ENCODE measurements around the gene ANKS1B.

Gene ANKS1B

GRCh38 chr12:99439399-99439798 lies 545.3 kb downstream of the ANKS1B start:
- no peak overlapping the region for H3K4me3 ChIP-seq (ENCODE audit: low read depth, low read length)
- no peak for TF ChIP-seq CTCF (IDR thresholded peaks at IDR 0.05; ENCODE audit: insufficient read depth, low read depth, low read length, missing control alignments)
- no peak for DNase-seq (ENCODE audit: low read depth)

- H3K4me3 ChIP-seq (ENCODE audit: low read depth, low read length): no peak overlapping the region
- no peak for TF ChIP-seq CTCF (IDR thresholded peaks at IDR 0.05; ENCODE audit: insufficient read depth, low read depth, low read length, missing control alignments)
- DNase-seq (ENCODE audit: low read depth): peak; percentile 82
Measured at GRCh38 chr12:99436584-99436983, 548.2 kb downstream of the ANKS1B start.

- no peak overlapping the region for H3K4me3 ChIP-seq (ENCODE audit: low read depth, low read length)
- TF ChIP-seq CTCF (IDR thresholded peaks at IDR 0.05; ENCODE audit: insufficient read depth, low read depth, low read length, missing control alignments): no peak
- no peak for DNase-seq (ENCODE audit: low read depth)
Measured at GRCh38 chr12:99435095-99435791, 549.5 kb downstream of the ANKS1B start.

- no peak for DNase-seq (ENCODE audit: low read depth)
- TF ChIP-seq CTCF (IDR thresholded peaks at IDR 0.05; ENCODE audit: insufficient read depth, low read depth, low read length, missing control alignments): no peak
Measured at GRCh38 chr12:99433155-99433554, 551.6 kb downstream of the ANKS1B start.

GRCh38 chr12:99431203-99431602 lies 553.5 kb downstream of the ANKS1B start:
- TF ChIP-seq CTCF (IDR thresholded peaks at IDR 0.05; ENCODE audit: insufficient read depth, low read depth, low read length, missing control alignments): no peak
- H3K4me3 ChIP-seq (ENCODE audit: low read depth, low read length): no peak overlapping the region
- DNase-seq (ENCODE audit: low read depth): no peak

More at GRCh38 chr12:99433155-99433554, 551.6 kb downstream of the ANKS1B start:
- no peak overlapping the region for H3K4me3 ChIP-seq (ENCODE audit: low read depth, low read length)

GRCh38 chr12:99427104-99427503 lies 557.6 kb downstream of the ANKS1B start:
- peak; percentile 15 for DNase-seq (ENCODE audit: low read depth)
- TF ChIP-seq CTCF (IDR thresholded peaks at IDR 0.05; ENCODE audit: insufficient read depth, low read depth, low read length, missing control alignments): no peak
- H3K4me3 ChIP-seq (ENCODE audit: low read depth, low read length): no peak overlapping the region

- H3K4me3 ChIP-seq (ENCODE audit: low read depth, low read length): no peak overlapping the region
- no peak for TF ChIP-seq CTCF (IDR thresholded peaks at IDR 0.05; ENCODE audit: insufficient read depth, low read depth, low read length, missing control alignments)
- peak; percentile 31 for DNase-seq (ENCODE audit: low read depth)
Measured at GRCh38 chr12:99418379-99418778, 566.4 kb downstream of the ANKS1B start.

All from GM12865 (cell line).